Iris pigment epithelial cell (primary cell): ENCODE results near the gene DSG4.
"Not testable (repeated sequence)": the region's sequence is repeated elsewhere in the genome, so short reads cannot be mapped to it uniquely, and the experiment has no call there.

Experiments
- DNase-seq: peaks from one replicate; pipeline ENCODE4 v3.0.0-alpha.2; 2011; ENCODE audit warnings: low read depth

Gene DSG4, protein sequence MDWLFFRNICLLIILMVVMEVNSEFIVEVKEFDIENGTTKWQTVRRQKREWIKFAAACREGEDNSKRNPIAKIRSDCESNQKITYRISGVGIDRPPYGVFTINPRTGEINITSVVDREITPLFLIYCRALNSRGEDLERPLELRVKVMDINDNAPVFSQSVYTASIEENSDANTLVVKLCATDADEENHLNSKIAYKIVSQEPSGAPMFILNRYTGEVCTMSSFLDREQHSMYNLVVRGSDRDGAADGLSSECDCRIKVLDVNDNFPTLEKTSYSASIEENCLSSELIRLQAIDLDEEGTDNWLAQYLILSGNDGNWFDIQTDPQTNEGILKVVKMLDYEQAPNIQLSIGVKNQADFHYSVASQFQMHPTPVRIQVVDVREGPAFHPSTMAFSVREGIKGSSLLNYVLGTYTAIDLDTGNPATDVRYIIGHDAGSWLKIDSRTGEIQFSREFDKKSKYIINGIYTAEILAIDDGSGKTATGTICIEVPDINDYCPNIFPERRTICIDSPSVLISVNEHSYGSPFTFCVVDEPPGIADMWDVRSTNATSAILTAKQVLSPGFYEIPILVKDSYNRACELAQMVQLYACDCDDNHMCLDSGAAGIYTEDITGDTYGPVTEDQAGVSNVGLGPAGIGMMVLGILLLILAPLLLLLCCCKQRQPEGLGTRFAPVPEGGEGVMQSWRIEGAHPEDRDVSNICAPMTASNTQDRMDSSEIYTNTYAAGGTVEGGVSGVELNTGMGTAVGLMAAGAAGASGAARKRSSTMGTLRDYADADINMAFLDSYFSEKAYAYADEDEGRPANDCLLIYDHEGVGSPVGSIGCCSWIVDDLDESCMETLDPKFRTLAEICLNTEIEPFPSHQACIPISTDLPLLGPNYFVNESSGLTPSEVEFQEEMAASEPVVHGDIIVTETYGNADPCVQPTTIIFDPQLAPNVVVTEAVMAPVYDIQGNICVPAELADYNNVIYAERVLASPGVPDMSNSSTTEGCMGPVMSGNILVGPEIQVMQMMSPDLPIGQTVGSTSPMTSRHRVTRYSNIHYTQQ

DNA sequence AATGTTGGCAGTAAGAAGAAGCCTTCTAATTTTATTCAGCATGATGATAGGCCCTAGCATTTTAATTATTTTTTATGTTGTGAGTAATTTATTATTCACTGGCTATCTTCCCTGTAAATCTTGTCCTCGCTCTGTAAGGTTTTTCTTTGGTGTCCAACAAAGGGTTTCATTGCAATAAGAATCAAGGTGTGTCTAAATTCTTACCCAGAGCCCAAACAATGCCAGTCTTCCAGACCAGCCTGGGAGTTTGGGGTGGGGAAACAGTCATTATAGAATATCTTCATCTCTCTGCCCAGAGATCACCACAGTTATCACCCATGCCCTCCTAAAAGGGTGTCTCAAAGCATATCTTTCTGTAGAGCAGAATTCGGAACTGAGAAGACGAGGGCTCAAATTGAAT, at the start of gene DSG4:
Gene DSG4, plus strand, starts transcription at position 301 of the 400 bp plus-strand sequence. CDS start 135 bp downstream, outside the sequence.
- DNase-seq: no peak

DNA sequence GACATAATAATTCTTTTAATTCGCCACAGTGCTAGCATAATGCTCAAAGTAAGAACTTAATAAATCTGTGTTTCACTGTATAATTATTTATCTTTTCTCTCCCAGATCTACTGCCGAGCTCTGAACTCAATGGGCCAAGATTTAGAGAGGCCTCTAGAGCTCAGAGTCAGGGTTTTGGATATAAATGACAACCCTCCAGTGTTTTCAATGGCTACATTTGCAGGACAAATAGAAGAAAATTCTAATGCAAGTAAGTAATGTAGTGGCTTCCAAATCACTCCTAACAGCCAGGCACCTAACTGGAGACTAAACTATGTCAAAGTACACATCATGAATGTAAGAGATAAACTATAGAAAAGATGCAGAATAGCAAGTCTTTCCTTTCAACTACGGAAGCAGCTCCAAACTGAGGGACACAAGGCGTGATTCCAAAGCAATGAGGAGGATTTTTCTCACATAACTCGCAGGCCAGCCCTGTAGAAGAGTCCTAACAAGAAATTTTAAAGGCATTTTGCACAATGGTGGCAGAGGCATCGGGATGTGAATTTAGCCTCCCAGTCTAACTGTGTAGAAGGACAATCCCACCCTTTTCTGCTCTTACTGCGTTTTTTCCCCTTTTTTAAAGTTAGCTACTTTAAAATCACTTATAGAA, 46.7 kb upstream of the DSG4 start:
- no peak for DNase-seq

DNA sequence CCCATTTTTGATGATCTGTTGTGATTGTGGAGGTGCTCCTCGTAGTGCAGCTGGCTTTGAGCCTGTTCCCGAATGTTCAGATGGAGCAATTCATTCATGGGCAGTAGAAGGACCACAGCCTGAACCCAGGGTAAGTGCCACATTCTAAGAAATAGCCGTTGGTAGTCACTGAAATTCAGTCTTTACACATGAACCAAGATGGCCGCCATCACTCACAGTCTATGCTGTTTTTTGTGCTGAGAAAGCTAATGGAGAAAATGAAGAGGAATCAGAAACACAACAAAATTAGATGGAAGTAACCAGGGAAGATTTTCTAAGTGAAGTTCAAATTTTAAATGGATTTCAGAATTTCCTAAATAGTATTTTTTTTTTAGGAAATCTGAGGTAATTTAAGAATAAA, 33.1 kb upstream of the DSG4 start:
- DNase-seq: no peak

DNA sequence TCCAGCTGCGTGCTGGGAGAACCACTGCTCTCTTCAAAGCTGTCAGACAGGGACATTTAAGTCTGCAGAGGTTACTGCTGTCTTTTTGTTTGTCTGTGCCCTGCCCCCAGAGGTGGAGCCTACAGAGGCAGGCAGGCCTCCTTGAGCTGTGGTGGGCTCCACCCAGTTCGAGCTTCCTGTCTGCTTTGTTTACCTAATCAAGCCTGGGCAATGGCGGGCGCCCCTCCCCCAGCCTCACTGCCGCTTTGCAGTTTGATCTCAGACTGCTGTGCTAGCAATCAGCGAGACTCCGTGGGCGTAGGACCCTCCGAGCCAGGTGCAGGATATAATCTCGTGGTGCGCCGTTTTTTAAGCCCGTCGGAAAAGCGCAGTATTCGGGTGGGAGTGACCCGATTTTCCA, 23.2 kb upstream of the DSG4 start:
- DNase-seq: not testable (repeated sequence)

DNA sequence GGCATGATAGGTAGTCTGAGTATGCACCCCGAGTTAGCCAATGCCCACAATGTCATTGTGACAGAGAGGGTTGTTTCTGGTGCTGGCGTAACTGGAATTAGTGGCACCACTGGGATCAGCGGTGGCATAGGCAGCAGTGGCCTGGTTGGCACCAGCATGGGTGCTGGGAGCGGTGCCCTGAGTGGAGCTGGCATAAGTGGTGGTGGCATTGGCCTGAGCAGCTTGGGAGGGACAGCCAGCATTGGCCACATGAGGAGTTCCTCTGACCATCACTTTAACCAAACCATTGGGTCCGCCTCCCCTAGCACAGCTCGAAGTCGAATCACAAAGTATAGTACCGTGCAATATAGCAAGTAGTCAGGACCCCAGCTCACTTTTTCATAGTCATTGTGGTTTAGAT, 21.6 kb upstream of the DSG4 start:
- DNase-seq: no peak

DNA sequence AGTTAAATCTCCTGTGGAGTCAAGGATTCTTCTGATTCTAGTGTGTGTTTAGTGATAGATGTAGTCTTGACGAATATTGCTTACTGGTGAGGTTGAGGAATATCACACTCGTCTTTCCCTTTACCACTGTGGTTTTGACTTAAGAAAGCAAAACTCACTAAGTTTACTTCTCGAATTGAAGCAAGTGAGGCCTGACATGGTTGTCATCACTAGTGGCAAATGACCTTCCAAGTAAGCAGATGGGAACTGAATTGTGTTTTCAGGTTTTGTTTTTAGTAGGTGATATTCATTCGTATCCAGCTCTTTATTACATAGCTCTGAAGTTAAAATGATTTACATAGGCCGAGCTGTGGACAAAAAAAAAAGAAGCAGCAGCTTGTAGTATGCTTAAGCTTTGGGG, 20.6 kb upstream of the DSG4 start:
- no peak for DNase-seq

DNA sequence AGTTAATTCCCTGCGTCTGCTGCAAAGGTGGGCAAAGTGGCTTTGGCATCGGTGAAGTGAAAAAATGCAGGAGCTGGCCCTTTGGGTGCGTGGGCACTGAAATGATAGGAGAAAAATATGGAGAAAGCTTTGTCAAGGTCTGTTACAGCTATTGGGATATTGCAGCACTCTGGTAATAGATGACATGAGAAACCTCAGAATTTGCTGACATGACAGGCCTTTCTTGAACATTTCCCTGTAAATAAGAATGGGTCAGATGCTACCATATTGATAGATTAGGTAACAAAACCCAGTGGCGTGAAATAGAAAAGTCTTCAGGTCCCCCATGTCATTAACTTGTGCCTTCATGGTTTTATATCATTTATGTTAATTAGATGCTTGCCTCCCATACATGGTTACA, 12.4 kb upstream of the DSG4 start:
- no peak for DNase-seq

DNA sequence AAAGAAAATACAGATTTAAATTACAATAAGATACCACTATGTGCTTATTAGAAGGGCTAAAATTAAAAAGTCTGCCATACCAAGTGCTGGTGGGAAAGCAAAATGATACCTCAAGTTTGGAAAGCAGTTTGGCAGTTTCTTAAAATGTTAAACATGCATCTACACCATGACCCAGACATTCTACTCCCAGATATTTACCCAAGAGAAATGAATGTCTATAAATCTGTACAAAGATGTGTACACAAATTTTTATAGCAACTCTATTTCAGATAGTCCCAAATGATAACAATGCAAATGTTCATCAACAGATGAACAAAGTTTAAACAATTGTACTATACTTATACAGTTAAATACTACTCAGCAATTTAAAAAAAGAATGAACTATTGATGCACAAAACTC, 7.1 kb upstream of the DSG4 start:
- no peak for DNase-seq

DNA sequence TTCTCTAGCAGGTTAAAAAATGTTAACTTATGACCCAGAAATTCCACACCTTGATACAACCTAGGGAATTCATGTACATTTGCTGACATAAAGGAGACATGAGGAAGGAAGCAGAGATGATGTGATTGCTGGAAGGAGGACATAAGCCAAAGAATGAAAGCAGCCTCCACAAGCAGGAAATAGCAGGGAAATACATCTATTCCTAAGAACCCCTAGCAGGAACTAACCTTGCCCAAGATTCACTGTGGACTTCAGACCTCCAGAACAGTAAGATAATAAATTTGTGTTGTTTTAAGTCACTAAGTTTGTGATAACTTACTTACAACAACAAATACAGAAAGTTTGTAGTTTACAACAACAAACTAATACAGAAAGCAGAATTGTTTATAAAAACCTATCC, 4.6 kb upstream of the DSG4 start:
- DNase-seq: no peak

DNA sequence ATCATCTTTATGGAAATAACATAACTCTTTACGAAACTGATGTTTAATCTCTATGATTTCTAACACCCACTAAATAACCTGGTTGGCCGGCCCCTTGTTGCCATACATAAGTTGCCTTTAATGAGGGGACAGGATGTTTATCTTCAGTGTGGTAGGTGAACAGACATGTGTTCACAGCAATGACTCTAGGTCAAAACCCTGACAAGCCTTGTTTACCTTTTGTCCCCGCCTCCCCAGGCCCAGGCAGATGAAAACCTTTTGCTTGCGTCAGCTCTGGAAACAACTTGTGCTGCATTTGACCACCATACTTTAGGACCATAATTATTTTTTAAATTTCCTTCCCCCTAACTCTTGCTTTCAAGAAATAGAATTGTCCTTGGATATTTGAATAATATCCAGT, 2.9 kb upstream of the DSG4 start:
- DNase-seq: no peak

DNA sequence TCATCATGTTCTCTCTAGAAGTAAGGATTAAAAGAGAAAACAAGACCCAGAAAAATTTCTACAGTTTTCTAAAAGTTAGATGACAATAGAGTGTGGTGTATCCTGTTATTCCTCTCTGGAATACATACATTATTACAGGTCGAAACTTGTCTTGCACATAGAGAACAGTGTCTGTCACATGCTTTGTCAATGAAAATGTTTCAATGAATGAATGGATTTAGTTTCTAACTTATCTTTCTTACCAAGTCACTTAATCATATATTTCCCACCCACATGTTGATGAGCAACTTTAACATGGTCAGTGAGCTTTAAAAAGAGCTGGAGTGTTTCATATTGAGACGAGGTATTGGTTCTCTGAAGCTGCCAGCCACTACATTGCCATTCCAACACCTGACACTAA, 4.3 kb downstream of the DSG4 start:
- no peak for DNase-seq

DNA sequence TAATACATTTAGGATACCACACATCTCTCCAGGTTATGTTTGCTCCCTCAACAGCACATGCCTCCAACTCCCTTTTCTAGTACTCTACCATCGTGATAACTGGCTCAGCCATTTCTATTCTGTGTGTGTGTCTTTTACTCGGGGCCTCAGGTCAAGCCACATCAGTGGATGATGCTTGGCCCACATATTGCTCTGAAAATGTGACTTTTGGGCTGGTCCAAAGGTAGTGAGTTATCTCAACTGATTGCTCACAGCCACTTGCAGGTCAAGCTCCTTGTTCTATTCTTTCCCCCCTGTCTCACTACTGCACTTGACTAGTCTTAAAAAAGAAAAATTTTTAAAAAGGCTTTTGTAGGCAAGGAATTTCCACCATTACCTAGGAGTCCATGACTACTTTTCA, 5.5 kb downstream of the DSG4 start:
- no peak for DNase-seq

DNA sequence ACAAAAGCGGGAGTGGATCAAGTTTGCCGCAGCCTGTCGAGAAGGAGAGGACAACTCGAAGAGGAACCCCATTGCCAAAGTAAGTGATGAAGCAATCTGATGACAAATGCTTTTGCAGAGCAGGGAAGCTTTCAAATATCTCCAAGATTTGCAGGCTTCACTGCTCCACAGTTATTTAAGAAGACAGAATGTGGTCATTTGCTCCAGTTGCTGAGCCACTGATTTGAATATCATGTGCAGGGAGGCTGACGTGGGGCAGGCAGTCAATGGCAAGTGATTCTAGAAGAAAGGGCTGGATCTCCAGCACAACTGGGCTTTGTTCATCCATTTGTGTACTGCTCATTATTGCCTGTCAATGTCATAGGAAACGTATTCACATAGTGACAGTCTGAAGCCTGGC, 10.2 kb downstream of the DSG4 start:
- DNase-seq: peak; percentile 55

DNA sequence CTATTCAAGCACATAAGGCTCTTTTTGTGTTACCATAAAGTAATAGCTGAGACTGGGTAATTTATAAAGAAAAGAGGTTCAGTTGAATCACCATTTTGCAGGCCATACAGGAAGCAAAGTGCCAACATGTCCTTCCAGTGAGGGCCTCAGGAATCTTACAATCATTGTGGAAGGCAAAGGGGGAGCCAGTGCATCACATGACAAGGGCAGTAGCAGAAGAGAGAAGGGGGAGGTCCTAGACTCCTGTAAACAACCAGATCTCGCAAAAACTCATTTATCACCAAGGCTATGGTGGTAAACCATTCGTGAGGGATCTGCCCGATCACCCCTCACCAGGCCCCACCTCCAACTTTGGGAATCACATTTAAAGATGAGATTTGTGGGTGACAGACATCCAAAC, 16.7 kb downstream of the DSG4 start:
- no peak for DNase-seq

DNA sequence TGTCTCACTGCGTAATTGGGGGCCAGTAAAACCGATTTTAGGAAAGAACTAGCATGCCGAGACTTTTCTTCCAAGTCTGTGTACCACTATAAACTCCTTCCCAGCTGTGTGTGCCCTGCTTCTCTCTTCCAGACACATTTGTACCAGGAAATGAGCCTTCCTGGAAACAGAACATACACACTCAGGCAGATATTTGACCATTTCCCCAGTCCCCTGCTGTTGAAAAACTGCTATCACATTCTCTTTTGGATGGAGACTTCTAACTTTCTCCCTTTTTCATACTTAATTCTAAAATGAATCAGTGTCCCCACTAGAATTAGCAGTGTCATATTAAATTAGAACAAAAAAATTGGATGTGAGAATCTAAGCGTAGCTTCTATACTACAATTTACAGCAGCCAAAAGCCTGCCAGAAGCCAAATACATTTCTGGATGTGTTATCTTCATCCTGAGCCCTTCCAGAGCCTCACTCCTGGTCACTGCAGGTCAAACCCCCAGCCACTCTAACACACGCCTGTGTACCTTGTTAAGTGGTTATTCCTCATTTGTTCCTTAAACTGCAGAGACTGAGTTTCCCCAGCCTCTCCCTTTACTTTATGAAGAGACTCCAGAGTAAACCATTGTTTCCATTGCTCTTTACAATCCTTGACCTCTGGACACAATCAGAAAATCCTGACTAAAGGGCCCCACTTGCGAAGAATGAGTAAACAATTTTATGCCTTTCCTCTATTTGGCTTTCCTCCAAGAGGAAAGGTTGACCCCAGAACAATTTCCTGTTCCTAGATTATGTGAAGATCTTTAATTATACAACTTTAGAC, 20.4 kb downstream of the DSG4 start:
- DNase-seq: no peak

DNA sequence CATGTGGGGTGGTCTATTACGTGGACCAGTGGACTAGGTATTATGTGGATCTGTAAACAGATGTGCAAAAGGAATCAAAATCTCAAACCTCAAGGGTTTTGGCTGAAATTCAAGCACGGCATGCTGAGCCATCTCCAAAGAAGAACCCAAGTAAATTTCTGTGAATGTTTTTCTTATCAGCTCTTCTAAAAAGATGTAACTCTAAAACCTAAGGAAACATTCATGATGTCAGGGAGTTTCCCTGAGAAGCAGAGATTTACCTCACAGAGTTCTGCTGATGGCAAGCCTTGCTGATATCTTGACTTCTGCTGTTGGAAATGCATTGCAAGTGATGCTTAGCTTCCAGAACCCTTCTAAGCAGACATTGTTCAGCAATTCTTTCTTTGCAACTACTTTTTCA, 21.6 kb downstream of the DSG4 start:
- DNase-seq: no peak

DNA sequence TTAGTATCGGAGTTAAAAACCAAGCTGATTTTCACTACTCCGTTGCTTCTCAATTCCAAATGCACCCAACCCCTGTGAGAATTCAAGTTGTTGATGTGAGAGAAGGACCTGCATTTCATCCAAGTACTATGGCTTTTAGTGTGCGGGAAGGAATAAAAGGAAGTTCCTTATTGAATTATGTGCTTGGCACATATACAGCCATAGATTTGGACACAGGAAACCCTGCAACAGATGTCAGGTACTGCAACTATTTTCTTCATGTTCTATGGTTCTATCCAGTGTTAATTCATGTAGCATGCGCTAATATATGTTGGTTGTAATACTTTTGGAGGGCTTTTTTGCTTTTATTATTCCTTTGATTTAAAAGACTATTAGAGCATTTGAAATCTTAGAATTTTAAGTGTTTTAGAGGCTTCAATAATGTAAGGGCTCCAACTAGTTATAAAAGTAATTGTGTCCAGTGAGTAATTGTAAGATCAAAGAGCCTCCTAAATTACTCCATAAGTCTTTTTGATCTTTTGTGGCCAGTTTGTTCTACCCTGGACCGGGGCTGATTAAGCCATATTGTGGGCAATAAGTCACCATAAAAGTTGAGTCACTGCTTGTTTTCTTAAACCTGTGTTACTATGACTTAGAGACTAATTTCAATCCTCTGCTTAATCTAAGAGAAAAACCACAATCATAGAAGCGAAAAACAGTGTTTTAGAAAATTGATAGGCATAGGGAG, 22.9 kb downstream of the DSG4 start:
- peak; percentile 45 for DNase-seq

DNA sequence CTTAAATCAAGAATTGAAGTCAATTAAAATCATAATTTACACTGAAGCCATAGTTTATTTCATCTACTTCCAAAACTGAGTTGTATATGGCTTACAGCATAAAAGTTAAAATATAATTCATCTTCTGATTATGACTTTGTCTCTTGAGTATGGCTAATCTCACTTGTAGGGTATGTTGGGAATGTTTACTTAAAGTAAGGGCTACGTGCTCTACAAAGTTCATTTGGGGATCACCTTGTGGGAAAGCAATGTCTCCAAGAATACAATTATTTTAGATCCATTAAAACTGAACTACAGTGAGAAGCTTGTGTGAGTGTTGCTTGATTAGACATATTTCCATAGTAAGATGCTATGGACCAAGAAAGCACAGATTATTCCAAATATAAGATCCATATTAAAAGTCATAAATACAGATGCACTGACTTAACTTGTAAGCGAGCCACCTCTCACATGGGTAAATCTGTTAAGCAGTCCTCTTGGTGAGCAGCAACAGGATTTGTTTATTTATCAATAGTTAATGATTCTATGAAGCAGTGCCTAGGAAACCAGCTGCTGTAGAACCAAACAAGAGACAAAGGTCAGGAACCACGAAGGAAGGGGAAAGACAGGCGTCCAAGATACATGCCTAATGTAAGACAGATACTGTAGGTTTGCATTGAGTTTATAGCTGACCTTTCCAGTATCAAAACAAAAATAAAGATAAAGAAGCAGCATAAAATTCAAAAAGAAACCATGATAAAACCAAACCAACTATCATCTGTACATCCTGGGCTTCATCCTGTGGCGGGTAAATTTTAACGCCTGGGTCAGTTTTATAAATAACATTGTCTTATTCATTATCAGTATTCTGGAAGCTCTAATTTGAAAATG, 24.8 kb downstream of the DSG4 start:
- DNase-seq: no peak

DNA sequence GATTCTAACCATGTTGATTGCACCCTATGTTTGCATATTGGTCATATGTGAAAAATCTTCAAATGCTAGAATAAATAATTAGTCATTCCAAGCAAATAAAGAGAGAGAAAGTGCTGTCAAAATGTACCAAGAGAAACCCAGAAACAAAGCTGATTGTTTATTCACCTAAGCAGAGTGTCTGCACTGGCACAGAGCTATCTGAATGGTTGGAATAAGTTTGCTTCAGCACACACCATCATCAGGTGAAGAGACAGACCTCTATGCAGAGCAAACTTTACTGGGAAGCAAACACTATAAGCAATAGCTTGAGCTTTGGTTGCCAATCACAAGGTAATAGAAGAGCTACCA, 25.4 kb downstream of the DSG4 start:
- no peak for DNase-seq

DNA sequence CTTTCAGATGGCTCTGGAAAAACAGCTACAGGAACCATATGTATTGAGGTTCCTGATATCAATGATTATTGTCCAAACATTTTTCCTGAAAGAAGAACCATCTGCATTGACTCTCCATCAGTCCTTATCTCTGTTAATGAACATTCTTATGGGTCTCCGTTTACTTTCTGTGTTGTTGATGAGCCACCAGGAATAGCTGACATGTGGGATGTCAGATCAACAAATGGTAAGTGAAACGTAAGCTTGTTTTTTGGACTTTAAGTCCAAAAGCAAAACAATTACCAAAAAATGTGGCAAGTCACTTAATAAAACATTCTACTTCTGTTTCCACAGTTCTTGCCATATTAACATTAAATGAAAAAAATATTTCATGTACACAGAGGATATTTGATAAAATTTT, 26.8 kb downstream of the DSG4 start:
- no peak for DNase-seq
